Endodermal cell (in vitro differentiated cells): Measurements from ENCODE around the gene LMOD1. TPM values are rescaled to one million over a fixed set of nuclear protein-coding genes. Genes with fewer than 3 reads are reported as not detected.

Source experiments
- DNase-seq: peaks from one replicate; pipeline ENCODE4 v3.0.0-alpha.2; 2017
- H3K27ac ChIP-seq: 2 replicates; pipeline ENCODE4 v1.5.1; 2013; ENCODE audit warnings: mild to moderate bottlenecking, low read depth, low read length, moderate library complexity
- H3K27me3 ChIP-seq: 2 replicates; pipeline ENCODE4 v1.6.1; 2013; ENCODE audit warnings: mild to moderate bottlenecking, low read length, moderate library complexity; ENCODE audit not compliant: insufficient read depth, control insufficient read depth, poor library complexity, severe bottlenecking
- H3K36me3 ChIP-seq: 2 replicates; pipeline ENCODE4 v1.7.0; 2013; ENCODE audit warnings: mild to moderate bottlenecking, low read length, moderate library complexity; ENCODE audit not compliant: control insufficient read depth, insufficient read depth
- H3K4me1 ChIP-seq: one replicate; pipeline ENCODE4 v1.7.0; 2013; ENCODE audit warnings: low read length; ENCODE audit not compliant: control insufficient read depth, insufficient read depth
- H3K4me3 ChIP-seq: 2 replicates; pipeline ENCODE4 v1.5.1; 2013; ENCODE audit warnings: mild to moderate bottlenecking, low read length, moderate library complexity
- H3K9ac ChIP-seq: 2 replicates; pipeline ENCODE4 v1.6.1; 2013; ENCODE audit warnings: mild to moderate bottlenecking, low read length, moderate library complexity; ENCODE audit not compliant: poor library complexity, severe bottlenecking; ENCODE audit errors: extremely low read depth
- H3K9me3 ChIP-seq: 2 replicates; pipeline ENCODE4 v1.6.1; 2013; ENCODE audit warnings: mild to moderate bottlenecking, low read length, moderate library complexity; ENCODE audit not compliant: control insufficient read depth
- H3K27ac Mint-ChIP-seq: 2 replicates; pipeline ENCODE4 v1.8.0; 2020; ENCODE audit warnings: mixed read lengths
- H3K27me3 Mint-ChIP-seq: 2 replicates; pipeline ENCODE4 v1.8.0; 2021; ENCODE audit warnings: mild to moderate bottlenecking, mixed read lengths; ENCODE audit not compliant: insufficient read depth
- H3K36me3 Mint-ChIP-seq: 2 replicates; pipeline ENCODE4 v1.8.0; 2020; ENCODE audit warnings: low read depth, mixed read lengths
- H3K4me1 Mint-ChIP-seq: 2 replicates; pipeline ENCODE4 v1.8.0; 2020; ENCODE audit warnings: mixed read lengths
- H3K4me3 Mint-ChIP-seq: 2 replicates; pipeline ENCODE4 v1.8.0; 2020; ENCODE audit warnings: mild to moderate bottlenecking, moderate library complexity, mixed read lengths
- H3K9me3 Mint-ChIP-seq: 2 replicates; pipeline ENCODE4 v1.8.0; 2020; ENCODE audit warnings: mild to moderate bottlenecking, mixed read lengths
- CTCF ChIP-seq: fragments of 200-600 bp; sonication (generic); conservative IDR thresholded peaks from 2 replicates; pipeline ENCODE4 v1.5.0; 2021; ENCODE audit warnings: antibody characterized with exemption, mild to moderate bottlenecking
- WGBS, 2 experiments: methylation state at CpG; one replicate each; pipeline versions ENCODE4 v1.1.5 to v1.1.7; 2013; ENCODE audit warnings: missing lambda C conversion rate in 2 of 2, mixed read lengths in 1 of 2; ENCODE audit not compliant: insufficient coverage in 1 of 2, insufficient read length in 1 of 2; 5-methylcytosine and 5-hydroxymethylcytosine counted together
- total RNA-seq, 2 donors: library from RNA; stranded (reverse); fragmentation: NEBNext Ultra II Directional in 1 of 2; extraction: Animal tissue kit (Norgen Biotek cat#: 25700) in 1 of 2; gene quantifications; 2 replicates in 1 of 2; 3 replicates in 1 of 2; pipeline ENCODE4 v1.2.1, GENCODE V29; 2021

LMOD1 gene
- total RNA-seq, 2 donors from 2014 or later, result 0.31 to 0.60 TPM

GRCh38 chr1:201939148-201939547, 7.2 kb downstream of the LMOD1 start:
- no peaks in the 10 kb centered on the region for H3K9me3 ChIP-seq
- no peak for TF ChIP-seq CTCF
- Mint-ChIP-seq H3K36me3 (no peaks in the 10 kb centered on the region), H3K4me3 (no peak overlapping the region), H3K9me3 (no peaks in the 10 kb centered on the region), H3K4me1 (peaks cover 20% of the 10 kb centered on the region), H3K27me3 (peaks cover 7% of the 10 kb centered on the region), H3K27ac (no peak overlapping the region)
- no peak for DNase-seq
- H3K27ac ChIP-seq, result no peak overlapping the region
- no peaks in the 10 kb centered on the region for H3K4me1 ChIP-seq
- no peak overlapping the region for H3K4me3 ChIP-seq
- WGBS, 2 experiments, result 88 to 94% methylated on average over 3 of the region's 4 CpGs
- no peaks in the 10 kb centered on the region for H3K36me3 ChIP-seq
- H3K9ac ChIP-seq, result no peak overlapping the region
- peaks cover 8% of the 10 kb centered on the region for H3K27me3 ChIP-seq

GRCh38 chr1:201938440-201939035, 7.8 kb downstream of the LMOD1 start:
- no peak overlapping the region for H3K27ac Mint-ChIP-seq
- H3K27ac ChIP-seq, result no peak overlapping the region

GRCh38 chr1:201937624-201938213, 8.6 kb downstream of the LMOD1 start:
- Mint-ChIP-seq H3K27ac (no peak overlapping the region), H3K36me3 (no peaks in the 10 kb centered on the region), H3K4me3 (no peak overlapping the region), H3K4me1 (peaks cover 11% of the 10 kb centered on the region), H3K9me3 (no peaks in the 10 kb centered on the region), H3K27me3 (peaks cover 8% of the 10 kb centered on the region)
- Histone ChIP-seq H3K27ac (no peak overlapping the region), H3K9me3 (no peaks in the 10 kb centered on the region), H3K4me3 (no peak overlapping the region), H3K9ac (no peak overlapping the region), H3K4me1 (no peaks in the 10 kb centered on the region), H3K36me3 (no peaks in the 10 kb centered on the region), H3K27me3 (peaks cover 13% of the 10 kb centered on the region)
- no peak for DNase-seq
- WGBS, 2 experiments, result 99% methylated on average over 5 of the region's 5 CpGs; no CpG with 5 or more reads in 1 of the 2 experiments
- TF ChIP-seq CTCF, result no peak

More at GRCh38 chr1:201938440-201939035, 7.8 kb downstream of the LMOD1 start:
- Mint-ChIP-seq H3K9me3 (no peaks in the 10 kb centered on the region), H3K4me3 (no peak overlapping the region), H3K4me1 (peaks cover 20% of the 10 kb centered on the region), H3K27me3 (peaks cover 8% of the 10 kb centered on the region), H3K36me3 (no peaks in the 10 kb centered on the region)
- Histone ChIP-seq H3K36me3 (no peaks in the 10 kb centered on the region), H3K9me3 (no peaks in the 10 kb centered on the region), H3K9ac (no peak overlapping the region), H3K4me1 (no peaks in the 10 kb centered on the region), H3K4me3 (no peak overlapping the region), H3K27me3 (peaks cover 13% of the 10 kb centered on the region)
- no peak for DNase-seq
- 68 to 77% methylated on average over 4 of the region's 4 CpGs for WGBS, 2 experiments
- TF ChIP-seq CTCF, result no peak
